GM19099 (cell line): ENCODE measurements around the gene GAS2.
A peak's percentile ranks its signal among the peaks of the same experiment; 100 is the strongest.

ENCODE experiments used
- POLR2A ChIP-seq: IDR thresholded peaks from 3 replicates; pipeline ENCODE4 v1.6.1; 2011; ENCODE audit warnings: low read depth; ENCODE audit not compliant: insufficient read length; ENCODE audit errors: extremely low read depth

The GAS2 gene

GRCh38 chr11:22666688-22667439 is 453 bp downstream of the GAS2 start:
- peak; percentile 37 for TF ChIP-seq POLR2A

GRCh38 chr11:22668005-22668796 is 1.8 kb downstream of the GAS2 start:
- TF ChIP-seq POLR2A: peak; percentile 25

- TF ChIP-seq POLR2A: no peak
Observed at GRCh38 chr11:22669368-22669767, 3.0 kb downstream of the GAS2 start.

GRCh38 chr11:22670830-22671229 is 4.4 kb downstream of the GAS2 start:
- no peak for TF ChIP-seq POLR2A

GRCh38 chr11:22671751-22672150 is 5.3 kb downstream of the GAS2 start:
- TF ChIP-seq POLR2A: no peak

GRCh38 chr11:22674470-22675439 is 8.3 kb downstream of the GAS2 start:
- TF ChIP-seq POLR2A: no peak

- no peak for TF ChIP-seq POLR2A
Observed at GRCh38 chr11:22677153-22677903, 10.9 kb downstream of the GAS2 start.

GRCh38 chr11:22680628-22681027 is 14.2 kb downstream of the GAS2 start:
- TF ChIP-seq POLR2A: no peak

GRCh38 chr11:22681281-22681812 is 14.9 kb downstream of the GAS2 start:
- TF ChIP-seq POLR2A: no peak

- no peak for TF ChIP-seq POLR2A
Observed at GRCh38 chr11:22684082-22684481, 17.7 kb downstream of the GAS2 start.

- no peak for TF ChIP-seq POLR2A
Observed at GRCh38 chr11:22685111-22685510, 18.7 kb downstream of the GAS2 start.

- TF ChIP-seq POLR2A: no peak
Observed at GRCh38 chr11:22688914-22689313, 22.5 kb downstream of the GAS2 start.

- TF ChIP-seq POLR2A: no peak
Observed at GRCh38 chr11:22690257-22690656, 23.8 kb downstream of the GAS2 start.

GRCh38 chr11:22690871-22691270 is 24.5 kb downstream of the GAS2 start:
- no peak for TF ChIP-seq POLR2A
